ENCODE measurements around the gene BCAR1.

Gene BCAR1

DNA sequence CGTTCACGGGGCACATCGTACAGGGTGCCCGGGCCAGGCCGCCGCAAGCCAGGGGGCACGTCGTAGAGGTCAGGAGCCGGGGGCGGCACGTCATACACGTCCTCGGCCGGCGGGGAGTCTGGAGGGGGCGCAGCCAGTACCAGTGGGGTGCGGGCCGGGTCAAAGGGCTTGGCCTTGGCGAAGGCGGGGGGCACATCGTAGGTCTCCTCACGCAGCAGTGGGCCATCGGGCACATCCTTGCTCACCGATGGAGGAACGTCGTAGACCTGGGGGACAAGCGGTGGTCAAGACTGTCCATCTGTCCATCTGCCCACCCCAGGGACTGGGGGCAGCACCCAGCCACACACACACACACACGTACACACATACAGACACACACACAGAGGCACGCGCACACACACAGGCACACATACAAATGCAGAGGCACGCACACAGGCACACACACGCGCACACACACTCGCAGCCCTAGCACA lies 15.7 kb downstream of the BCAR1 start:
- TF ChIP-seq MAX (IDR thresholded peaks at IDR 0.05; ENCODE audit: low read depth, low read length) (no peak), MYC (IDR thresholded peaks at IDR 0.05; ENCODE audit: low read depth, low read length) (no peak), POLR2A (IDR thresholded peaks at IDR 0.05; ENCODE audit: extremely low read depth, insufficient read length) (no peak)
- TF ChIP-seq, protein P1, sequence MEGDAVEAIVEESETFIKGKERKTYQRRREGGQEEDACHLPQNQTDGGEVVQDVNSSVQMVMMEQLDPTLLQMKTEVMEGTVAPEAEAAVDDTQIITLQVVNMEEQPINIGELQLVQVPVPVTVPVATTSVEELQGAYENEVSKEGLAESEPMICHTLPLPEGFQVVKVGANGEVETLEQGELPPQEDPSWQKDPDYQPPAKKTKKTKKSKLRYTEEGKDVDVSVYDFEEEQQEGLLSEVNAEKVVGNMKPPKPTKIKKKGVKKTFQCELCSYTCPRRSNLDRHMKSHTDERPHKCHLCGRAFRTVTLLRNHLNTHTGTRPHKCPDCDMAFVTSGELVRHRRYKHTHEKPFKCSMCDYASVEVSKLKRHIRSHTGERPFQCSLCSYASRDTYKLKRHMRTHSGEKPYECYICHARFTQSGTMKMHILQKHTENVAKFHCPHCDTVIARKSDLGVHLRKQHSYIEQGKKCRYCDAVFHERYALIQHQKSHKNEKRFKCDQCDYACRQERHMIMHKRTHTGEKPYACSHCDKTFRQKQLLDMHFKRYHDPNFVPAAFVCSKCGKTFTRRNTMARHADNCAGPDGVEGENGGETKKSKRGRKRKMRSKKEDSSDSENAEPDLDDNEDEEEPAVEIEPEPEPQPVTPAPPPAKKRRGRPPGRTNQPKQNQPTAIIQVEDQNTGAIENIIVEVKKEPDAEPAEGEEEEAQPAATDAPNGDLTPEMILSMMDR (IDR thresholded peaks at IDR 0.05; ENCODE audit: low read depth, low read length), result no peak
- DNase-seq (ENCODE audit: low read depth), result no peak
- no peak overlapping the region for H3K4me3 ChIP-seq (ENCODE audit: low read depth, low read length)

- TF ChIP-seq MYC (IDR thresholded peaks at IDR 0.05; ENCODE audit: low read depth, low read length), result no peak
- TF ChIP-seq, protein P1 (IDR thresholded peaks at IDR 0.05; ENCODE audit: low read depth, low read length), result no peak
- TF ChIP-seq MAX (IDR thresholded peaks at IDR 0.05; ENCODE audit: low read depth, low read length), result no peak
- TF ChIP-seq POLR2A (IDR thresholded peaks at IDR 0.05; ENCODE audit: extremely low read depth, insufficient read length), result no peak
- H3K4me3 ChIP-seq (ENCODE audit: low read depth, low read length), result no peak overlapping the region
- no peak for DNase-seq (ENCODE audit: low read depth)
Observed at GRCh38 chr16:75234856-75235696, 16.3 kb downstream of the BCAR1 start.

DNA sequence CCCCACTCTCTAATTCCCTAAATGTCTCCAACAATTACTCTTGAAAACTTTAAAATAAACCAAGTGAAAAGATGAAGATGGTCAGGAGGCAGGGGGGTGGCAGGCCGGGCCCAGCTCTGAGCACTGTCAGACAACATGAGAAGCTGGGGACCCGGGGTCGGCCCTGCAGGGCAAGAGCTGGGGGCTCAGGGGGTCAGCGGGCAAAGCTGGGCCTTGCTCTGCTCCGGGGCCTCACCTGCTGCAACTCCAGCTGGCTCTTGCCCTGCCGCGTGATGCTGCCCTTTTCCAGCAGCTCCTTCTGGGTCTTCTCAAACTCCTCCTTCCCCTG lies 17.8 kb downstream of the BCAR1 start:
- TF ChIP-seq, protein P1 (IDR thresholded peaks at IDR 0.05; ENCODE audit: low read depth, low read length), result no peak
- no peak for TF ChIP-seq MAX (IDR thresholded peaks at IDR 0.05; ENCODE audit: low read depth, low read length)
- TF ChIP-seq MYC (IDR thresholded peaks at IDR 0.05; ENCODE audit: low read depth, low read length), result no peak
- TF ChIP-seq POLR2A (IDR thresholded peaks at IDR 0.05; ENCODE audit: extremely low read depth, insufficient read length), result no peak
- DNase-seq (ENCODE audit: low read depth), result no peak
- H3K4me3 ChIP-seq (ENCODE audit: low read depth, low read length), result no peak overlapping the region

DNA sequence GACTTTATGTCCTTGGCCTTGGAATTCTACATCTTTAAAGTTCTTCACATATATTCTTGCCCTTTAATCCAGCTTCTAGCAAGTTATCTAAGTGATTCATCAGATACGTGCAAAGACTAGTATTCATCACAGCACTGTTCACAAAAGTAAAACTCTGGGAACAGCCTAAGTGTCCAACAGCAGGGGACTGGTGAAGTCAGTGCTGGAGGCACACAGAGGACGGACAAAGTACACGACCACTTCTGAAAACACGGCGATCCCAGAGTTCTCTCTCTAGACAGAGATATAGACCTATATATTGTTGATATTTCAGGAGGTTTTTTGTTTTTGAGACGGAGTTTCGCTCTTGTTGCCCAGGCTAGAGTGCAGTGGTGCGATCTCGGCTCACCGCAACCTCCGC lies 19.9 kb downstream of the BCAR1 start:
- no peak for DNase-seq (ENCODE audit: low read depth)
- H3K4me3 ChIP-seq (ENCODE audit: low read depth, low read length), result no peak overlapping the region
- TF ChIP-seq, protein P1 (IDR thresholded peaks at IDR 0.05; ENCODE audit: low read depth, low read length), result no peak
- TF ChIP-seq POLR2A (IDR thresholded peaks at IDR 0.05; ENCODE audit: extremely low read depth, insufficient read length), result no peak
- TF ChIP-seq MAX (IDR thresholded peaks at IDR 0.05; ENCODE audit: low read depth, low read length), result no peak
- no peak for TF ChIP-seq MYC (IDR thresholded peaks at IDR 0.05; ENCODE audit: low read depth, low read length)

- TF ChIP-seq MYC (IDR thresholded peaks at IDR 0.05; ENCODE audit: low read depth, low read length), result no peak
- no peak for TF ChIP-seq POLR2A (IDR thresholded peaks at IDR 0.05; ENCODE audit: extremely low read depth, insufficient read length)
- TF ChIP-seq, protein P1 (IDR thresholded peaks at IDR 0.05; ENCODE audit: low read depth, low read length), result no peak
- no peak for TF ChIP-seq MAX (IDR thresholded peaks at IDR 0.05; ENCODE audit: low read depth, low read length)
- no peak for DNase-seq (ENCODE audit: low read depth)
- H3K4me3 ChIP-seq (ENCODE audit: low read depth, low read length), result no peak overlapping the region
Observed at GRCh38 chr16:75230471-75231110, 20.8 kb downstream of the BCAR1 start.
